ENCODE measurements around the gene TSNAXIP1.

The TSNAXIP1 gene

DNA sequence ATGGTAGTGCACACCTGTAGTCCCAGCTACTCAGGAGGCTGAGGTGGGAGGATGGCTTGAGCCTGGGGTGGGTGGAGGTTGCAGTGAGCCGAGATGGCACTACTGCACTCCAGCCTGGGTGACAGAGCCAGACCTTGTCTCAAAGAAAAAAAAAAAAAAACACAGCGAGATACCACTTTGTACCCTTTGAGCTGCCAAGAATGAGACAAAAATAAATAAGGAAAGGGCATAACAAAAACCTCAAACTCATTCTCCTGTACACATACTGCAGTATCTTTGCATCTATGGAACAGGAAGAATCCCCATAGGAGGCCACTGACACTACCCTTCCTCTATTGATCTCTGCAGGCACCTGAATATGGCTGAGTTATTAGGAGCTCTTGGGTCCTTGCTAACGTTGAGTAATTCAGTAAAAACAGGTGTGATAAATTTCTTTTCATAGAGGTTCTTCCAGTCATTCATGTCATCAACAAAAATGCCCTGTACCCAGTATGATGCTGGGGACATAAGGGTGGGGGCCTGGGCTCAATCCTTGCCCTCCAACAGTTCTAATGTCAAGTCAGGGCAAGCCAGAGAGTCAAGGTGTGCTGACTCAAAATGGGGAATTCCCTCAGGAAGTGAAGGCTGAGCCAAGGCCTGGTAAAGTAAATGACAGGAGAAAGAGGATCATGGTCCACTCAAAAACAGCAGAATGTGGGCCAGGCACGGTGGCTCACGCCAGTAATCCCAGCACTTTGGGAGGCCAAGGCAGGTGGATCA lies 27.3 kb upstream of the TSNAXIP1 start:
- Histone ChIP-seq H3K27me3 (no peaks in the 10 kb centered on the region), H3K27ac (no peak overlapping the region), H3K9me3 (no peaks in the 10 kb centered on the region), H3K36me3 (peaks cover 0 to 7% (median 5%) of the 10 kb centered on the region in 3 donors), H3K4me1 (peaks cover 0 to 12% (median under 1%) of the 10 kb centered on the region in 4 donors), H3K4me3 (no peak overlapping the region)
- intact Hi-C loops (cut with DNase I; ENCODE audit: low total_unique reads), result no loop called here
- no peak for TF ChIP-seq CTCF (IDR thresholded peaks at IDR 0.05)
- DNase-seq, result no peak

DNA sequence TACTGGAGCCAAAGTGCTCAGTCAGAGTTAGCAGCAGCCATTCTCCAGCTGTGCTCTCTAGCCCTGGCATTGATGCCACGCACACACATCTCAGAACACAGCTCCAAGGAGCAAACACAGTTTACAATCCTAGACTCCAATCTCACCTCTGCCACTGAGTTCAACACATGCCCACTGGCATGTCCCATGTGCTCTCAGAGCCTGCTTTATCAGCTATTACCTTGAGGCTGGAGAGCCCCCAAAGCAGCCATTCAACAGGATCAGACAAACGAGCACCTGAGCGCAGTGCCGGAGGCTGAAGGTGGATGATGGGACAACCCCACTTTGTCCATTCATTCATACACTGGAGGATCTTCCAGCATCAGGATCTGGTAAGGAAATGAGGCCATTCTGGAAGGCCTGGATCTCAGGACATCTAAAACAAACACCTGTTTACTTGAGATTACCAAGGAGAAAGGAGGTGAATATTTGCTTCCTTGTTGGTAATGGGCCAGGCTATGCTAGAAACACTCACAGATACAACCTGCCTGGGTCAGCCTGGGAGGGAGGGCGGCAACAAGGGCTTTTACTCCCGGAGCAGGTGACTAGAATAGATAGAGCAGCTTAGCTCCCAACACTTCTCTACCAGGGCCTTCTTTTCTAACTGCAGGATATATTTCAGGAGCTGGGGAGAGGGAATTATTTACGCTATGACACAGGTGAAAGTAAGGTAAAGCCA lies 25.7 kb upstream of the TSNAXIP1 start:
- no peaks in the 10 kb centered on the region for H3K27me3 ChIP-seq
- intact Hi-C loops (cut with DNase I; ENCODE audit: low total_unique reads), result no loop called here
- H3K36me3 ChIP-seq, result peaks cover 0 to 7% (median 5%) of the 10 kb centered on the region in 3 donors
- TF ChIP-seq CTCF (IDR thresholded peaks at IDR 0.05), result no peak
- H3K4me1 ChIP-seq, result peaks cover 0 to 12% (median 0%) of the 10 kb centered on the region in 4 donors
- no peaks in the 10 kb centered on the region for H3K9me3 ChIP-seq
- DNase-seq, result no peak
- H3K4me3 ChIP-seq, result no peak overlapping the region
- H3K27ac ChIP-seq, result no peak overlapping the region

DNA sequence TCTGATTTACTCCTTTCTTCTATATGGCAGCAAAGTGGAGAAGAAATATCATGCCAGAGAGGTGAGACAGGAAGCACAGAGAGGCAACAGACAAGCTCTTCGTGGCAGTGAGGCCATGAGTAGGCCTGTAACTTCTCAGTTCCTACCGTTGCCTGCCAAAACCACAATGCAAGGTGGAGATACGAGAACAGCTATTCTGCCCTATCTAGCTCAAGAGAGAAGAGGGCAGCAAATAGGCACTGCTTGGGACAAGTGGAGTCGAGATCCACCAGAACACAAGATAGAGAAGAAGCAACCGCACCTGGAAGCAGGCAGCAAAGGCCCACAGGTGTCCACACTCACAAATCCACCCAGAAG lies 25.1 kb upstream of the TSNAXIP1 start:
- H3K4me1 ChIP-seq, result peaks cover 0 to 12% (median 0%) of the 10 kb centered on the region in 4 donors
- TF ChIP-seq CTCF (IDR thresholded peaks at IDR 0.05), result no peak
- no peak overlapping the region for H3K27ac ChIP-seq
- H3K27me3 ChIP-seq, result no peaks in the 10 kb centered on the region
- DNase-seq, result no peak
- H3K9me3 ChIP-seq, result no peaks in the 10 kb centered on the region
- intact Hi-C loops (cut with DNase I; ENCODE audit: low total_unique reads), result no loop called here
- H3K4me3 ChIP-seq, result no peak overlapping the region
- peaks cover 0 to 7% (median 5%) of the 10 kb centered on the region in 3 donors for H3K36me3 ChIP-seq

DNA sequence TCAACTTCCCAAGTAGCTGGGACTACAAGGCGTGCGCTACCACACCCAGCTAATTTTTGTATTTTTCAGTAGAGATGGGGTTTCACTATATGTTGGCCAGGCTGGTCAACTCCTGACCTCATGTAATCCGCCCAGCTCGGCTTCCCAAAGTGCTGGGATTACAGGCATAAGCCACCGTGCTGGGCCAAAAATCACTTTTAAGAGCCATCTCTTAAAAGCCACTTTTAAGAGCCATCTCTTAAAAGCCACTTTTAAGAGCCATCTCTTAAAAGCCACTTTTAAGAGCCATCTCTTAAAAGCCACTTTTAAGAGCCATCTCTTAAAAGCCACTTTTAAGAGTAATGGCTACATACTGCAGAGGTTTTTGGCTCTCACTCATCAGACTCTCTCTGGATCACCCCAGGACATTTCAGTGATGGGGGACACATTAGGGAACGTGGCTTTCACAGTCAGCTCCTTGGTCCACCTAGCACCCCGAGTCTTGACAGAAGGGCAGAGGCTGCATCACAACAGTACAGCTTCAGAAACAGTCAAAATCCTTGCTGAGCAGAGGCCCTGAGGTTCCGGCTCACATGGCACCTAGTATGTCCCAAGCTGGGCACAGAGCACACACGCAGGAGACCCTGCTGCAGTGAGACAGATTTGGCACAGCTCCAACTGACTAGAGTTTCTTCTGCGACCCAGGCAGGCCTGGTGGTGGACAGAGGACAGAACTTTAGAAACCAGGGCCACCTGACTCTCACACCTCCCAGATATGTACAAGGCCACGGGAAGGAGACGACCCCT lies 23.9 kb upstream of the TSNAXIP1 start:
- TF ChIP-seq CTCF (IDR thresholded peaks at IDR 0.05), result no peak
- intact Hi-C loops (cut with DNase I; ENCODE audit: low total_unique reads), result no loop called here

GRCh38 chr16:67783353-67783725 lies 23.4 kb upstream of the TSNAXIP1 start:
- H3K9me3 ChIP-seq, result no peaks in the 10 kb centered on the region
- no peak for DNase-seq
- H3K4me1 ChIP-seq, result peaks cover 0 to 12% (median 0%) of the 10 kb centered on the region in 4 donors
- no peaks in the 10 kb centered on the region for H3K27me3 ChIP-seq
- intact Hi-C loops (cut with DNase I; ENCODE audit: low total_unique reads), result no loop called here
- H3K36me3 ChIP-seq, result peaks cover 0 to 7% (median 5%) of the 10 kb centered on the region in 3 donors
- TF ChIP-seq CTCF (IDR thresholded peaks at IDR 0.05), result no peak
- H3K4me3 ChIP-seq, result no peak overlapping the region
- no peak overlapping the region for H3K27ac ChIP-seq

More for the DNA sequence above, 23.9 kb upstream of the TSNAXIP1 start:
- no peak for DNase-seq
- Histone ChIP-seq H3K4me1 (peaks cover 0 to 12% (median 0%) of the 10 kb centered on the region in 4 donors), H3K9me3 (no peaks in the 10 kb centered on the region), H3K36me3 (peaks cover 0 to 7% (median 5%) of the 10 kb centered on the region in 3 donors), H3K4me3 (no peak overlapping the region), H3K27ac (no peak overlapping the region), H3K27me3 (no peaks in the 10 kb centered on the region)
